Transverse colon (tissue), 4 donors: ENCODE results near the gene ASB10. TPM values are rescaled to one million over a fixed set of nuclear protein-coding genes. Genes with fewer than 3 reads are reported as not detected.

ENCODE experiments used
- DNase-seq: peaks from one replicate; pipeline ENCODE4 v3.0.0-alpha.2; 2019
- H3K27ac ChIP-seq, 4 donors: fragments of 200-600 bp; sonication (generic); 2 replicates each; pipeline ENCODE4 v1.5.1; 2016 to 2018; ENCODE audit warnings: inconsistent platforms in 4 of 4
- H3K27me3 ChIP-seq: fragments of 200-600 bp; sonication (generic); 2 replicates; pipeline ENCODE4 v1.5.1; 2017; ENCODE audit warnings: inconsistent platforms
- H3K36me3 ChIP-seq, 4 donors: fragments of 200-600 bp; sonication (generic); 2 replicates each; pipeline ENCODE4 v1.5.1; 2017 to 2019; ENCODE audit warnings: inconsistent platforms in 4 of 4
- H3K4me1 ChIP-seq, 4 donors: fragments of 200-600 bp; sonication (generic); 2 replicates each; pipeline ENCODE4 v1.5.1; 2017 to 2020; ENCODE audit warnings: inconsistent platforms in 4 of 4
- H3K4me3 ChIP-seq, 4 donors: fragments of 200-600 bp; sonication (generic); 1 replicate in 1 of 4; 2 replicates in 3 of 4; pipeline versions ENCODE4 v1.5.1 to v1.6.1; 2017 to 2019; ENCODE audit warnings: inconsistent platforms in 4 of 4
- H3K9me3 ChIP-seq, 2 donors: fragments of 200-600 bp; sonication (generic); 2 replicates each; pipeline ENCODE4 v1.5.1; 2017 to 2019; ENCODE audit warnings: inconsistent platforms in 2 of 2
- CTCF ChIP-seq, 5 experiments: fragments of 200-600 bp in 3 of 5; fragments of 450-650 bp in 2 of 5; sonication (generic) in 3 of 5; IDR thresholded peaks; 1 replicate in 2 of 5; 2 replicates in 3 of 5; pipeline ENCODE4 v1.5.1; 2016 to 2017; ENCODE audit warnings: antibody characterized with exemption in 5 of 5, inconsistent platforms in 3 of 5, mild to moderate bottlenecking in 2 of 5, moderate library complexity in 1 of 5
- EP300 ChIP-seq: sonication (generic); formaldehyde crosslinking; IDR thresholded peaks from one replicate; pipeline ENCODE4 v1.6.1; 2017; ENCODE audit warnings: antibody characterized with exemption, low read depth
- POLR2A ChIP-seq: fragments of 450-650 bp; IDR thresholded peaks from one replicate; pipeline ENCODE4 v1.6.1; 2016; ENCODE audit warnings: antibody characterized with exemption, mild to moderate bottlenecking, moderate library complexity
- POLR2AphosphoS5 ChIP-seq, 3 donors: sonication (generic); formaldehyde crosslinking; IDR thresholded peaks; one replicate each; pipeline ENCODE4 v1.6.1; 2016; ENCODE audit warnings: antibody characterized with exemption in 3 of 3
- WGBS, 2 donors: methylation state at CpG; one replicate each; pipeline ENCODE4 v1.1.5; 2018; ENCODE audit warnings: low coverage in 1 of 2; 5-methylcytosine and 5-hydroxymethylcytosine counted together
- in situ Hi-C, 4 donors: fragments of 200-750 bp; cut with MboI; loops; one replicate each; pipeline versions ENCODE4 v1.15.0 to v1.15.1; 2017; ENCODE audit warnings: low sequenced_read_pairs in 3 of 4, low pct_ligation_motif_present in 1 of 4, low pct_unique_long_range_greater_than_20kb in 1 of 4
- intact Hi-C: fragments of 100-400 bp; cut with DNase I; formaldehyde crosslinking; loops from one replicate; pipeline ENCODE4 v1.15.1; 2023; ENCODE audit warnings: low total_unique reads
- total RNA-seq, 4 donors: library from RNA; depleted of rRNA; stranded (reverse); fragments of >200 nt; gene quantifications; one replicate each; pipeline ENCODE4 v1.1.0, GENCODE V29; 2016

The ASB10 gene
- total RNA-seq, 4 donors from 2014 or later = not detected

- DNase-seq = no peak
- H3K9me3 ChIP-seq = no peaks in the 10 kb centered on the region
- in situ Hi-C loops = no loop called here
- intact Hi-C loops = no loop called here
- no peak for TF ChIP-seq EP300
- no peak for TF ChIP-seq POLR2AphosphoS5 (IDR thresholded peaks at IDR 0.05)
- TF ChIP-seq POLR2A = no peak
- TF ChIP-seq CTCF (IDR thresholded peaks at IDR 0.05) = no peak
- peaks cover 0 to 30% (median 8%) of the 10 kb centered on the region in 4 donors for H3K36me3 ChIP-seq
- 35 to 56% methylated on average over 3 to 8 of the region's 8 CpGs for WGBS, 2 donors
- peak overlapping the region in 3 of 4 donors; percentile 87 to 94 (median 88) for H3K27ac ChIP-seq
- H3K4me3 ChIP-seq = peak overlapping the region; percentile 71 to 89 (median 78)
- no peaks in the 10 kb centered on the region for H3K27me3 ChIP-seq
- H3K4me1 ChIP-seq = peaks cover 14 to 27% (median 24%) of the 10 kb centered on the region in 4 donors
These were observed 39.0 kb upstream of the ASB10 start for GRCh38 chr7:151225948-151226510.

GRCh38 chr7:151223728-151224127, 36.7 kb upstream of the ASB10 start:
- intact Hi-C loops (no loop called here), in situ Hi-C loops (no loop called here)
- Histone ChIP-seq H3K36me3 (peaks cover 0 to 45% (median 17%) of the 10 kb centered on the region in 4 donors), H3K27me3 (no peaks in the 10 kb centered on the region), H3K27ac (no peak overlapping the region), H3K4me1 (peaks cover 14 to 27% (median 24%) of the 10 kb centered on the region in 4 donors), H3K9me3 (no peaks in the 10 kb centered on the region), H3K4me3 (no peak overlapping the region)
- no peak for DNase-seq
- 92 to 96% methylated on average over 6 to 14 of the region's 14 CpGs for WGBS, 2 donors
- TF ChIP-seq POLR2A (no peak), EP300 (no peak), POLR2AphosphoS5 (IDR thresholded peaks at IDR 0.05) (no peak), CTCF (IDR thresholded peaks at IDR 0.05) (no peak)

GRCh38 chr7:151218170-151218569, 31.1 kb upstream of the ASB10 start:
- Histone ChIP-seq H3K36me3 (peaks cover 0 to 75% (median 34%) of the 10 kb centered on the region in 4 donors), H3K27me3 (no peaks in the 10 kb centered on the region), H3K4me1 (peaks cover 0 to 6% (median 0%) of the 10 kb centered on the region in 4 donors), H3K27ac (no peak overlapping the region), H3K9me3 (no peaks in the 10 kb centered on the region), H3K4me3 (no peak overlapping the region)
- DNase-seq = no peak
- intact Hi-C loops (no loop called here), in situ Hi-C loops (no loop called here)
- 91% methylated on average over 9 of the region's 9 CpGs; no CpG with 5 or more reads in 1 of the 2 donors for WGBS, 2 donors
- TF ChIP-seq EP300 = no peak
- no peak for TF ChIP-seq POLR2A
- TF ChIP-seq CTCF (IDR thresholded peaks at IDR 0.05) = no peak
- no peak for TF ChIP-seq POLR2AphosphoS5 (IDR thresholded peaks at IDR 0.05)

GRCh38 chr7:151215396-151215795, 28.3 kb upstream of the ASB10 start:
- TF ChIP-seq CTCF (IDR thresholded peaks at IDR 0.05) (no peak), POLR2AphosphoS5 (IDR thresholded peaks at IDR 0.05) (no peak), EP300 (no peak), POLR2A (no peak)
- WGBS, 2 donors = 79 to 100% methylated on average over 1 to 5 of the region's 5 CpGs
- DNase-seq = no peak

More at GRCh38 chr7:151215396-151215795, 28.3 kb upstream of the ASB10 start:
- Histone ChIP-seq H3K36me3 (peaks cover 0 to 51% (median 25%) of the 10 kb centered on the region in 4 donors), H3K4me1 (peaks cover 0 to 6% (median 0%) of the 10 kb centered on the region in 4 donors), H3K4me3 (no peak overlapping the region), H3K27me3 (no peaks in the 10 kb centered on the region), H3K27ac (peak overlapping the region in 2 of 4 donors; percentile 25 to 55), H3K9me3 (no peaks in the 10 kb centered on the region)
- in situ Hi-C loops (no loop called here), intact Hi-C loops (no loop called here)
